ENCODE measurements around the gene TSSK2.
"Not testable (repeated sequence)": the region's sequence is repeated elsewhere in the genome, so short reads cannot be mapped to it uniquely, and the experiment has no call there.

TSSK2 gene

GRCh38 chr22:19130959-19131684 is at the start of gene TSSK2:
Gene TSSK2 (plus strand): TSS chr22:19131308. CDS start chr22:19131400, 92 bp downstream.
- no peak for DNase-seq (ENCODE audit: low spot score)

- DNase-seq (ENCODE audit: low spot score) = no peak
These were observed 49.8 kb upstream of the TSSK2 start for GRCh38 chr22:19081351-19081750.

GRCh38 chr22:19082101-19082500 is 49.0 kb upstream of the TSSK2 start:
- DNase-seq (ENCODE audit: low spot score) = no peak

- no peak for DNase-seq (ENCODE audit: low spot score)
These were observed 48.3 kb upstream of the TSSK2 start for GRCh38 chr22:19082793-19083192.

- DNase-seq (ENCODE audit: low spot score) = not testable (repeated sequence)
These were observed 47.0 kb upstream of the TSSK2 start for GRCh38 chr22:19084126-19084525.

- DNase-seq (ENCODE audit: low spot score) = not testable (repeated sequence)
These were observed 46.5 kb upstream of the TSSK2 start for GRCh38 chr22:19084586-19084985.

GRCh38 chr22:19085233-19085718 is 45.8 kb upstream of the TSSK2 start:
- DNase-seq (ENCODE audit: low spot score) = no peak

- no peak for DNase-seq (ENCODE audit: low spot score)
These were observed 44.7 kb upstream of the TSSK2 start for GRCh38 chr22:19086417-19086816.

- DNase-seq (ENCODE audit: low spot score) = no peak
These were observed 44.2 kb upstream of the TSSK2 start for GRCh38 chr22:19086896-19087295.

GRCh38 chr22:19088866-19089595 is 42.1 kb upstream of the TSSK2 start:
- DNase-seq (ENCODE audit: low spot score) = no peak

- no peak for DNase-seq (ENCODE audit: low spot score)
These were observed 40.9 kb upstream of the TSSK2 start for GRCh38 chr22:19090183-19090582.

- no peak for DNase-seq (ENCODE audit: low spot score)
These were observed 40.5 kb upstream of the TSSK2 start for GRCh38 chr22:19090586-19091127.

- DNase-seq (ENCODE audit: low spot score) = no peak
These were observed 38.4 kb upstream of the TSSK2 start for GRCh38 chr22:19092725-19093124.

GRCh38 chr22:19094393-19094997 is 36.6 kb upstream of the TSSK2 start:
- DNase-seq (ENCODE audit: low spot score) = no peak

- no peak for DNase-seq (ENCODE audit: low spot score)
These were observed 34.6 kb upstream of the TSSK2 start for GRCh38 chr22:19096555-19096954.

- DNase-seq (ENCODE audit: low spot score) = no peak
These were observed 33.6 kb upstream of the TSSK2 start for GRCh38 chr22:19097518-19097917.

GRCh38 chr22:19098157-19098556 is 33.0 kb upstream of the TSSK2 start:
- DNase-seq (ENCODE audit: low spot score) = no peak

- no peak for DNase-seq (ENCODE audit: low spot score)
These were observed 27.0 kb upstream of the TSSK2 start for GRCh38 chr22:19103880-19104821.

GRCh38 chr22:19105456-19105855 is 25.7 kb upstream of the TSSK2 start:
- no peak for DNase-seq (ENCODE audit: low spot score)

- peak; percentile 17 for DNase-seq (ENCODE audit: low spot score)
These were observed 25.0 kb upstream of the TSSK2 start for GRCh38 chr22:19105867-19106802.
